Measurements from ENCODE around the gene KLHL1. TPM values are rescaled to one million over a fixed set of nuclear protein-coding genes. Genes with fewer than 3 reads are reported as not detected.

KLHL1 gene
- polyA plus RNA-seq, 1 experiment = not detected

DNA sequence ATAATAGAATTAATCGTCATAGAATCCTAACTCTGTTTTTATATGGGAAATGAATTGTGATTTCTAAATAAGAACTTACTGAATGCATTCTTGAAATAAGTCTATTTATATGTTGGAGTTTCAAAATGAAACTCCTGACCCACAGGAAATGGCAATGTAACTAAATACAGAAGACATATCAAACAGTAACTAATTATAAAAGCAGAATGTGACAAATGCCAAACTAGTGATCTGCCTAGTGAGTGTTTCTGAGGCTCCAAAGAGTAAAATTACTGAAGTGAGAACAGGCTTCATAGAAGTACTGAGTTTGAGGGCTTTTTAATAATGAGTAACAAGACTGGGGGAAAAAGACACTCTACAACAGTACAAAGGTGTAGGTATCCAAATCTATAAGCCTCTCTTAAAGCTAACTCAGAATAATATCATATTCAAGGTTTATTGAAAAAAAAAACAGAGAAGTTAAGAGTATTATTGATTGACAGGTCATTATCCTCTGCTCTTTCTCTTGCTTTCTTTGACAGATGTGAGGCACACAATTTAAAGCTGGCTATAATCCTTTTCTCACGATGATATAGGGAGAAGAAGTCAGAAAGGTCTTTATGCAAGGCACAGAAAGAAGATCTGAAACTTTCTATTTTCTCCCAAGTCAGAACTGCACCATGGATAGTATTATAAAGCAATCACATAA lies 18.1 kb downstream of the KLHL1 start:
- Histone ChIP-seq H3K4me3 (ENCODE audit: low read depth, low read length) (no peak overlapping the region), H3K9me3 (ENCODE audit: control insufficient read depth, insufficient read depth, low read length) (peaks cover 6% of the 10 kb centered on the region; the same call in 1 of the 2 replicates), H3K27ac (ENCODE audit: low read depth, low read length) (no peak overlapping the region), H3K27me3 (ENCODE audit: control insufficient read depth, insufficient read depth, low read length) (no peaks in the 10 kb centered on the region)
- ChIA-PET POLR2A (no interaction called here), CTCF (no interaction called here)
- no peak for DNase-seq (ENCODE audit: low read depth, low spot score)
- TF ChIP-seq, protein P1, sequence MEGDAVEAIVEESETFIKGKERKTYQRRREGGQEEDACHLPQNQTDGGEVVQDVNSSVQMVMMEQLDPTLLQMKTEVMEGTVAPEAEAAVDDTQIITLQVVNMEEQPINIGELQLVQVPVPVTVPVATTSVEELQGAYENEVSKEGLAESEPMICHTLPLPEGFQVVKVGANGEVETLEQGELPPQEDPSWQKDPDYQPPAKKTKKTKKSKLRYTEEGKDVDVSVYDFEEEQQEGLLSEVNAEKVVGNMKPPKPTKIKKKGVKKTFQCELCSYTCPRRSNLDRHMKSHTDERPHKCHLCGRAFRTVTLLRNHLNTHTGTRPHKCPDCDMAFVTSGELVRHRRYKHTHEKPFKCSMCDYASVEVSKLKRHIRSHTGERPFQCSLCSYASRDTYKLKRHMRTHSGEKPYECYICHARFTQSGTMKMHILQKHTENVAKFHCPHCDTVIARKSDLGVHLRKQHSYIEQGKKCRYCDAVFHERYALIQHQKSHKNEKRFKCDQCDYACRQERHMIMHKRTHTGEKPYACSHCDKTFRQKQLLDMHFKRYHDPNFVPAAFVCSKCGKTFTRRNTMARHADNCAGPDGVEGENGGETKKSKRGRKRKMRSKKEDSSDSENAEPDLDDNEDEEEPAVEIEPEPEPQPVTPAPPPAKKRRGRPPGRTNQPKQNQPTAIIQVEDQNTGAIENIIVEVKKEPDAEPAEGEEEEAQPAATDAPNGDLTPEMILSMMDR (IDR thresholded peaks at IDR 0.05; ENCODE audit: low read depth, low read length) = no peak

GRCh38 chr13:70088926-70089325 lies 19.3 kb downstream of the KLHL1 start:
- H3K27me3 ChIP-seq (ENCODE audit: control insufficient read depth, insufficient read depth, low read length) = no peaks in the 10 kb centered on the region
- ChIA-PET CTCF (no interaction called here), POLR2A (no interaction called here)
- H3K4me3 ChIP-seq (ENCODE audit: low read depth, low read length) = no peak overlapping the region
- H3K9me3 ChIP-seq (ENCODE audit: control insufficient read depth, insufficient read depth, low read length) = peaks cover 8% of the 10 kb centered on the region
- DNase-seq (ENCODE audit: low read depth, low spot score) = no peak
- no peak overlapping the region for H3K27ac ChIP-seq (ENCODE audit: low read depth, low read length)
- TF ChIP-seq, protein P1 (IDR thresholded peaks at IDR 0.05; ENCODE audit: low read depth, low read length) = no peak

DNA sequence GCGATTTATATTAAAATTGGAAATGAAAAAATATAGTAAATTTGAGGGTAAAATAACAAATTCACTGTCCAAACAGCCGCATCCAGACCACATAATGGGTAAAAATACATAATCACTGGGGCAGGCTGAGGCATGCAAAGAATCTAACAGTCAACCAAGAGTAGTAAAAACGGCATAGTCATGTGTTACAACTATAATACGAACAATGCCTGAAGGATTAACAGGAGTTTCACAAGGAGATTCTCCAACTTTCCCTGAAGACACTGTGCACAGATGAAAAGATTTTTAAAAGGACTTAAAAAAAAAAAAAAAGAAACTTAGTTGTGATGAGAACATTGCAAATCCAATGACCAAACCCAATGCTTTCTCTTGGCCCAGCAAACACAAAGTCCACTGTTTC lies 21.0 kb downstream of the KLHL1 start:
- TF ChIP-seq, protein P1 (IDR thresholded peaks at IDR 0.05; ENCODE audit: low read depth, low read length) = no peak
- Histone ChIP-seq H3K27me3 (ENCODE audit: control insufficient read depth, insufficient read depth, low read length) (no peaks in the 10 kb centered on the region), H3K4me3 (ENCODE audit: low read depth, low read length) (no peak overlapping the region), H3K9me3 (ENCODE audit: control insufficient read depth, insufficient read depth, low read length) (peaks cover 8% of the 10 kb centered on the region), H3K27ac (ENCODE audit: low read depth, low read length) (no peak overlapping the region)
- ChIA-PET POLR2A (no interaction called here), CTCF (no interaction called here)
- DNase-seq (ENCODE audit: low read depth, low spot score) = no peak

GRCh38 chr13:70080012-70080411 lies 28.2 kb downstream of the KLHL1 start:
- ChIA-PET POLR2A (no interaction called here), CTCF (no interaction called here)
- Histone ChIP-seq H3K27ac (ENCODE audit: low read depth, low read length) (no peak overlapping the region), H3K27me3 (ENCODE audit: control insufficient read depth, insufficient read depth, low read length) (no peaks in the 10 kb centered on the region), H3K4me3 (ENCODE audit: low read depth, low read length) (no peak overlapping the region), H3K9me3 (ENCODE audit: control insufficient read depth, insufficient read depth, low read length) (peaks cover 12% of the 10 kb centered on the region)
- TF ChIP-seq, protein P1 (IDR thresholded peaks at IDR 0.05; ENCODE audit: low read depth, low read length) = no peak
- no peak for DNase-seq (ENCODE audit: low read depth, low spot score)

DNA sequence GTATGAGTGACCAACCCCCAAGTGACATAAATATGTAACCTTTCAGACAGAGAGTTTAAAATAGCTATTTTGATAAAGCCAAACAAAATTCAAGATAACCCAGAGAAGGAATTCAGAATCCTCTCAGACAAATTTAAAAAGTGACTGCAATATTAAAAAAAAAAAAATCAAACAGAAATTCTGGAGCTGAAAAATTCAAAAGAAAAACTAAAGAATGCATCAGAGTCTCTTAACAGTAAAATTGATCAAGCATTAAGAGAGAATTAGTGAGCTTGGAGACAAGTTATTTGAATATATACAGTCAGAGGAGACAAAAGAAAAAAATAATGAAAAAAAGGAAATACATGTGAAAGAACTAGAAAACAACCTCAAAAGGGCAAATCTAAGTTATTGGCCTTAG lies 53.7 kb downstream of the KLHL1 start:
- Histone ChIP-seq H3K27ac (ENCODE audit: low read depth, low read length) (no peak overlapping the region), H3K27me3 (ENCODE audit: control insufficient read depth, insufficient read depth, low read length) (no peaks in the 10 kb centered on the region), H3K9me3 (ENCODE audit: control insufficient read depth, insufficient read depth, low read length) (peaks cover 2% of the 10 kb centered on the region; the same call in 1 of the 2 replicates), H3K4me3 (ENCODE audit: low read depth, low read length) (no peak overlapping the region)
- ChIA-PET POLR2A (no interaction called here), CTCF (no interaction called here)
- TF ChIP-seq, protein P1 (IDR thresholded peaks at IDR 0.05; ENCODE audit: low read depth, low read length) = no peak
- DNase-seq (ENCODE audit: low read depth, low spot score) = no peak
